ENCODE measurements around the gene HSPA12A. TPM values are rescaled to one million over a fixed set of nuclear protein-coding genes. Genes with fewer than 3 reads are reported as not detected.

HSPA12A gene
- total and polyA plus RNA-seq, 7 experiments from 2014 or later, result 0.06 to 0.07 TPM; not detected in 5

DNA sequence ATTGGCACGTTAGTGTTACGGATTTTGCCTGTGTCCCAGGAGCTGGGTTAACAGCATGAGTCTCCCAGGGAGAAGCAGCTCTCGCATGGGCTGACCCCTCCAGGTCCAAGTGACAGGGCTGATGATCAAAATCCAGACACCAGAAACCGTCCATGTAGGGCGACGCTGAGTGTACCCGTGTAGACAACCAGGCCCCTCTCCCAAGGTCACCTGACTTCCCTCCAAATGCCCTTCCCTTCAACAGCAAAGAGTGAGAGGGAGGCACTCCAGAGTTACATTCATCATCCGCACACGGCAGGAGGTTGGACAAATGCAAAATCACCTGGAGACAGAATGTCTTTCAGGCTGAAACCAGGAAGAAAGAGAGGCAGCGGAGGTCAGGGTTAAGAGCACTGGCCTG, 14.9 kb upstream of the HSPA12A start:
- Histone ChIP-seq H3K4me1 (ENCODE audit: control insufficient read depth in 2 of 2, insufficient read depth in 2 of 2, low read length in 2 of 2) (no peaks in the 10 kb centered on the region), H3K27ac (ENCODE audit: low read depth, low read length) (no peak overlapping the region), H3K4me3 (ENCODE audit: low read length) (no peak overlapping the region), H3K27me3 (ENCODE audit: control insufficient read depth in 2 of 2, insufficient read depth in 2 of 2, low read length in 2 of 2) (no peaks in the 10 kb centered on the region), H3K36me3 (ENCODE audit: control insufficient read depth in 2 of 3, insufficient read depth in 3 of 3, low read length in 3 of 3) (no peaks in the 10 kb centered on the region), H3K9me3 (ENCODE audit: control insufficient read depth in 2 of 3, low read length in 3 of 3) (no peaks in the 10 kb centered on the region)
- Mint-ChIP-seq H3K36me3 (peaks cover 0 to 14% (median 0%) of the 10 kb centered on the region in 5 donors), H3K4me1 (no peaks in the 10 kb centered on the region), H3K4me3 (no peak overlapping the region), H3K27me3 (peaks cover 12 to 55% (median 40%) of the 10 kb centered on the region in 5 donors), H3K27ac (no peak overlapping the region), H3K9me3 (peaks cover 0 to 32% (median 9%) of the 10 kb centered on the region in 11 donors)
- intact Hi-C loops (cut with micrococcal nuclease), result no loop called here
- POLR2A ChIA-PET, result no interaction called here
- ATAC-seq (no peak), DNase-seq (no peak)
- CTCF ChIA-PET, result no interaction called here

DNA sequence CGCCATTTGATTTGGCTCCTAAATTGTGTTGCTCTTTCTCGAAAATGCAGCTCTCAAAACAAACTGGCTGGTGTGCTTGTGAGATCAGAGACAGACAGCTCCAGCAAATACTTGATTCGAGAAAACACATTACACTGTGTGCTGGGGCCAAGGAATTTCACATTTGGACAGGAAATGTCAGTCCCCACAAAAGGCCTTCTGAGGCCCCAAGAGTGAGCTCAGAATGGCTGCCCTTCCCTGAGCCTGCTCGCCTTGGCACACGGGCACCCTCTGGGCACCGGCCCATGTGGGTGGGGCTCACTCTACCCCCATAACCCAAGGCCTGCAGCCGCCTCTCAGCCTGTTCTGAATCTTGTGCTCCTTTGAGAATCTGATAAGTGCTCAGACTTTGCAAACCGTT, 13.9 kb upstream of the HSPA12A start:
- POLR2A ChIA-PET, result no interaction called here
- no peaks in the 10 kb centered on the region for H3K9me3 ChIP-seq (ENCODE audit: control insufficient read depth in 2 of 3, low read length in 3 of 3)

GRCh38 chr10:116753759-116754158, 11.4 kb upstream of the HSPA12A start:
- H3K36me3 Mint-ChIP-seq, result peaks cover 0 to 7% (median 0%) of the 10 kb centered on the region in 5 donors
- H3K27me3 Mint-ChIP-seq, result peaks cover 19 to 58% (median 45%) of the 10 kb centered on the region in 5 donors

More for the DNA sequence above, 13.9 kb upstream of the HSPA12A start:
- intact Hi-C loops (cut with micrococcal nuclease), result no loop called here
- Histone ChIP-seq H3K36me3 (ENCODE audit: control insufficient read depth in 2 of 3, insufficient read depth in 3 of 3, low read length in 3 of 3) (no peaks in the 10 kb centered on the region), H3K4me3 (ENCODE audit: low read length) (no peak overlapping the region), H3K27me3 (ENCODE audit: control insufficient read depth in 2 of 2, insufficient read depth in 2 of 2, low read length in 2 of 2) (no peaks in the 10 kb centered on the region), H3K27ac (ENCODE audit: low read depth, low read length) (no peak overlapping the region), H3K4me1 (ENCODE audit: control insufficient read depth in 2 of 2, insufficient read depth in 2 of 2, low read length in 2 of 2) (no peaks in the 10 kb centered on the region)
- H3K4me1 Mint-ChIP-seq, result no peaks in the 10 kb centered on the region
- peaks cover 0 to 32% (median 9%) of the 10 kb centered on the region in 11 donors for H3K9me3 Mint-ChIP-seq
- peaks cover 0 to 14% (median 0%) of the 10 kb centered on the region in 5 donors for H3K36me3 Mint-ChIP-seq
- H3K4me3 Mint-ChIP-seq, result no peak overlapping the region
- H3K27ac Mint-ChIP-seq, result no peak overlapping the region
- CTCF ChIA-PET, result no interaction called here
- H3K27me3 Mint-ChIP-seq, result peaks cover 17 to 53% (median 40%) of the 10 kb centered on the region in 5 donors
- DNase-seq (no peak), ATAC-seq (no peak)

GRCh38 chr10:116752969-116753665, 10.8 kb upstream of the HSPA12A start:
- no peak for DNase-seq
- Mint-ChIP-seq H3K4me3 (no peak overlapping the region), H3K4me1 (no peaks in the 10 kb centered on the region), H3K27me3 (peaks cover 19 to 61% (median 51%) of the 10 kb centered on the region in 5 donors), H3K9me3 (peaks cover 0 to 23% (median 5%) of the 10 kb centered on the region in 11 donors), H3K36me3 (peaks cover 0 to 7% (median 0%) of the 10 kb centered on the region in 5 donors), H3K27ac (no peak overlapping the region)
- H3K27ac ChIP-seq (ENCODE audit: low read depth, low read length), result no peak overlapping the region
- H3K27me3 ChIP-seq (ENCODE audit: control insufficient read depth in 2 of 2, insufficient read depth in 2 of 2, low read length in 2 of 2), result peaks cover 0 to 3% of the 10 kb centered on the region in 2 donors
- no peaks in the 10 kb centered on the region for H3K36me3 ChIP-seq (ENCODE audit: control insufficient read depth in 2 of 3, insufficient read depth in 3 of 3, low read length in 3 of 3)
- ChIA-PET CTCF (no interaction called here), POLR2A (no interaction called here)
- no peak for ATAC-seq
- H3K4me1 ChIP-seq (ENCODE audit: control insufficient read depth in 2 of 2, insufficient read depth in 2 of 2, low read length in 2 of 2), result no peaks in the 10 kb centered on the region
- intact Hi-C loops (cut with micrococcal nuclease), result no loop called here
- no peak overlapping the region for H3K4me3 ChIP-seq (ENCODE audit: low read length)
- no peaks in the 10 kb centered on the region for H3K9me3 ChIP-seq (ENCODE audit: control insufficient read depth in 2 of 3, low read length in 3 of 3)

More at GRCh38 chr10:116753759-116754158, 11.4 kb upstream of the HSPA12A start:
- Mint-ChIP-seq H3K9me3 (peaks cover 0 to 17% (median 5%) of the 10 kb centered on the region in 11 donors), H3K4me3 (no peak overlapping the region), H3K4me1 (no peaks in the 10 kb centered on the region), H3K27ac (no peak overlapping the region)
- ATAC-seq (no peak), DNase-seq (no peak)
- Histone ChIP-seq H3K4me3 (ENCODE audit: low read length) (no peak overlapping the region), H3K9me3 (ENCODE audit: control insufficient read depth in 2 of 3, low read length in 3 of 3) (no peaks in the 10 kb centered on the region), H3K36me3 (ENCODE audit: control insufficient read depth in 2 of 3, insufficient read depth in 3 of 3, low read length in 3 of 3) (no peaks in the 10 kb centered on the region), H3K27ac (ENCODE audit: low read depth, low read length) (no peak overlapping the region), H3K27me3 (ENCODE audit: control insufficient read depth in 2 of 2, insufficient read depth in 2 of 2, low read length in 2 of 2) (peaks cover 0 to 3% of the 10 kb centered on the region in 2 donors), H3K4me1 (ENCODE audit: control insufficient read depth in 2 of 2, insufficient read depth in 2 of 2, low read length in 2 of 2) (no peaks in the 10 kb centered on the region)
- intact Hi-C loops (cut with micrococcal nuclease), result no loop called here
- CTCF ChIA-PET, result no interaction called here
- POLR2A ChIA-PET, result no interaction called here

DNA sequence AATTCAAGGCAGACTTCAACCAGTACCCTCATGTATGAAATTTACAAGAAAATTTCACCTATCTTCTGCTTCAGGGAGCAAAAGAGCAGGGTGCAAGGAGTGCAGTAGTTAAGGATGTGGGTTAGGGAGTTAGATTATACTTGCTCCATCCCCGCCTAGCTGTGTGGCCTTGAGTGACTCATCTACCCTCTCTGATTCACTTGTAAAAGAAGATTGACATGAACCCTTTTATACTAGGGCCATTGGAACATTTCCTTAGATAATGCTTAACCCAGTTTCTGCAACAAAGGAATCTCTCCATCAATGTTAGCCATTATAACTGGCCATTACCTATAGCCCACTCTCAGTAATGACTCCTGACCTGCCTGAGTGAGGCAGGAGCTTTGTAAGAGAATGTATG, 10.2 kb upstream of the HSPA12A start:
- peaks cover 19 to 64% (median 53%) of the 10 kb centered on the region in 5 donors for H3K27me3 Mint-ChIP-seq
- intact Hi-C loops (cut with micrococcal nuclease), result no loop called here

GRCh38 chr10:116748471-116748870, 6.1 kb upstream of the HSPA12A start:
- intact Hi-C loops (cut with micrococcal nuclease), result no loop called here
- peaks cover 0 to 15% of the 10 kb centered on the region in 2 donors for H3K27me3 ChIP-seq (ENCODE audit: control insufficient read depth in 2 of 2, insufficient read depth in 2 of 2, low read length in 2 of 2)
- DNase-seq, result no peak
- H3K4me3 Mint-ChIP-seq, result no peak overlapping the region
- no peak overlapping the region for H3K27ac Mint-ChIP-seq
- H3K4me1 Mint-ChIP-seq, result peaks cover 0 to 5% (median 0%) of the 10 kb centered on the region in 7 donors
- no peaks in the 10 kb centered on the region for H3K9me3 ChIP-seq (ENCODE audit: control insufficient read depth in 2 of 3, low read length in 3 of 3)
- H3K9me3 Mint-ChIP-seq, result peaks cover 0 to 16% (median 4%) of the 10 kb centered on the region in 11 donors
- no peaks in the 10 kb centered on the region for H3K4me1 ChIP-seq (ENCODE audit: control insufficient read depth in 2 of 2, insufficient read depth in 2 of 2, low read length in 2 of 2)
- ChIA-PET POLR2A (no interaction called here), CTCF (interaction anchor here (0.6 kb wide), 1 partner anchor 66 kb away, joined by 3 read pairs; no protein-coding TSS in a partner anchor)
- no peak for ATAC-seq
- H3K36me3 Mint-ChIP-seq, result peaks cover 0 to 3% (median 0%) of the 10 kb centered on the region in 5 donors
- H3K27ac ChIP-seq (ENCODE audit: low read depth, low read length), result no peak overlapping the region
- H3K36me3 ChIP-seq (ENCODE audit: control insufficient read depth in 2 of 3, insufficient read depth in 3 of 3, low read length in 3 of 3), result no peaks in the 10 kb centered on the region
- H3K4me3 ChIP-seq (ENCODE audit: low read length), result no peak overlapping the region
- peaks cover 44 to 80% (median 69%) of the 10 kb centered on the region in 5 donors for H3K27me3 Mint-ChIP-seq

More for the DNA sequence above, 10.2 kb upstream of the HSPA12A start:
- no peak overlapping the region for H3K4me3 Mint-ChIP-seq
- ChIA-PET POLR2A (no interaction called here), CTCF (no interaction called here)
- H3K4me1 ChIP-seq (ENCODE audit: control insufficient read depth in 2 of 2, insufficient read depth in 2 of 2, low read length in 2 of 2), result no peaks in the 10 kb centered on the region
- H3K9me3 ChIP-seq (ENCODE audit: control insufficient read depth in 2 of 3, low read length in 3 of 3), result no peaks in the 10 kb centered on the region
- H3K36me3 Mint-ChIP-seq, result peaks cover 0 to 7% (median 0%) of the 10 kb centered on the region in 5 donors
- H3K9me3 Mint-ChIP-seq, result peaks cover 0 to 25% (median 5%) of the 10 kb centered on the region in 11 donors
- DNase-seq (no peak), ATAC-seq (no peak)
- no peaks in the 10 kb centered on the region for H3K36me3 ChIP-seq (ENCODE audit: control insufficient read depth in 2 of 3, insufficient read depth in 3 of 3, low read length in 3 of 3)
- no peak overlapping the region for H3K27ac Mint-ChIP-seq
- peaks cover 0 to 3% of the 10 kb centered on the region in 2 donors for H3K27me3 ChIP-seq (ENCODE audit: control insufficient read depth in 2 of 2, insufficient read depth in 2 of 2, low read length in 2 of 2)
- H3K4me3 ChIP-seq (ENCODE audit: low read length), result no peak overlapping the region
- H3K27ac ChIP-seq (ENCODE audit: low read depth, low read length), result no peak overlapping the region
- no peaks in the 10 kb centered on the region for H3K4me1 Mint-ChIP-seq

GRCh38 chr10:116748041-116748440, 5.7 kb upstream of the HSPA12A start:
- H3K36me3 ChIP-seq (ENCODE audit: control insufficient read depth in 2 of 3, insufficient read depth in 3 of 3, low read length in 3 of 3), result no peaks in the 10 kb centered on the region
- intact Hi-C loops (cut with micrococcal nuclease), result no loop called here
- H3K27ac ChIP-seq (ENCODE audit: low read depth, low read length), result no peak overlapping the region
- no peak overlapping the region for H3K4me3 Mint-ChIP-seq
- peaks cover 49 to 84% (median 72%) of the 10 kb centered on the region in 5 donors for H3K27me3 Mint-ChIP-seq
- H3K27me3 ChIP-seq (ENCODE audit: control insufficient read depth in 2 of 2, insufficient read depth in 2 of 2, low read length in 2 of 2), result peaks cover 0 to 19% of the 10 kb centered on the region in 2 donors
- H3K4me1 Mint-ChIP-seq, result peaks cover 0 to 5% (median 3%) of the 10 kb centered on the region in 7 donors
- no peaks in the 10 kb centered on the region for H3K9me3 ChIP-seq (ENCODE audit: control insufficient read depth in 2 of 3, low read length in 3 of 3)
- ATAC-seq (no peak), DNase-seq (no peak)
- no peak overlapping the region for H3K4me3 ChIP-seq (ENCODE audit: low read length)
- peaks cover 0 to 3% (median 0%) of the 10 kb centered on the region in 5 donors for H3K36me3 Mint-ChIP-seq
- POLR2A ChIA-PET, result no interaction called here
- peaks cover 0 to 4% of the 10 kb centered on the region in 2 donors for H3K4me1 ChIP-seq (ENCODE audit: control insufficient read depth in 2 of 2, insufficient read depth in 2 of 2, low read length in 2 of 2)
- CTCF ChIA-PET, result no interaction called here
- H3K9me3 Mint-ChIP-seq, result peaks cover 0 to 16% (median 4%) of the 10 kb centered on the region in 11 donors
- no peak overlapping the region for H3K27ac Mint-ChIP-seq

All from naive thymus-derived CD4-positive, alpha-beta T cell (primary cell).